Keratinocyte (primary cell): Measurements from ENCODE around the gene NGEF. TPM values are rescaled to one million over a fixed set of nuclear protein-coding genes. Genes with fewer than 3 reads are reported as not detected.

ENCODE experiments used
- DNase-seq: peaks from one replicate; pipeline ENCODE4 v3.0.0-alpha.2; 2011; ENCODE audit warnings: low read depth, missing footprints, low spot score
- FAIRE-seq: peaks from 2 replicates; lab custom pipeline; 2011; peaks lifted over from hg19 to GRCh38; lab: Jason Lieb, UNC
- H2AFZ ChIP-seq: 2 replicates; pipeline ENCODE4 v1.6.0; 2012; ENCODE audit warnings: low read length, control low read depth, inconsistent platforms; ENCODE audit not compliant: control insufficient read depth
- H3K27ac ChIP-seq: 2 replicates; pipeline ENCODE4 v1.5.1; 2011; ENCODE audit warnings: low read length; ENCODE audit not compliant: control insufficient read depth, insufficient read depth
- H3K27me3 ChIP-seq: 3 replicates; pipeline ENCODE4 v1.6.0; 2011; ENCODE audit warnings: low read length; ENCODE audit not compliant: control insufficient read depth, insufficient read depth; ENCODE audit errors: extremely low read depth
- H3K36me3 ChIP-seq, 2 experiments: 2 replicates in 1 of 2; 3 replicates in 1 of 2; pipeline ENCODE4 v1.5.1; 2011; ENCODE audit warnings: low read length in 2 of 2, mild to moderate bottlenecking in 1 of 2; ENCODE audit not compliant: control insufficient read depth in 2 of 2, insufficient read depth in 2 of 2; ENCODE audit errors: extremely low read depth in 1 of 2
- H3K4me1 ChIP-seq: 3 replicates; pipeline ENCODE4 v1.5.1; 2011; ENCODE audit warnings: low read length; ENCODE audit not compliant: control insufficient read depth, insufficient read depth; ENCODE audit errors: extremely low read depth
- H3K4me2 ChIP-seq: 3 replicates; pipeline ENCODE4 v1.6.0; 2011; ENCODE audit warnings: low read depth, low read length; ENCODE audit not compliant: control insufficient read depth, insufficient read depth; ENCODE audit errors: extremely low read depth
- H3K4me3 ChIP-seq, 3 experiments: fragments of 200-600 bp in 1 of 3; sonication (generic) in 1 of 3; 2 replicates in 2 of 3; 3 replicates in 1 of 3; pipeline ENCODE4 v1.5.1; 2011 to 2016; ENCODE audit warnings: low read length in 3 of 3, mild to moderate bottlenecking in 3 of 3, control low read depth in 2 of 3, inconsistent platforms in 1 of 3, low read depth in 1 of 3, mixed read lengths in 1 of 3, mixed run types in 1 of 3, moderate library complexity in 1 of 3; ENCODE audit not compliant: control insufficient read depth in 2 of 3, insufficient read depth in 2 of 3; ENCODE audit errors: extremely low read depth in 1 of 3
- H3K79me2 ChIP-seq: 2 replicates; pipeline ENCODE4 v1.6.0; 2012; ENCODE audit warnings: low read length; ENCODE audit not compliant: control insufficient read depth, insufficient read depth
- H3K9ac ChIP-seq: 3 replicates; pipeline ENCODE4 v1.6.0; 2011; ENCODE audit warnings: low read length; ENCODE audit not compliant: control insufficient read depth, insufficient read depth; ENCODE audit errors: extremely low read depth
- H3K9me1 ChIP-seq: 3 replicates; pipeline ENCODE4 v1.6.0; 2011; ENCODE audit warnings: low read length; ENCODE audit not compliant: control insufficient read depth, insufficient read depth; ENCODE audit errors: extremely low read depth
- H3K9me3 ChIP-seq: 2 replicates; pipeline ENCODE4 v1.5.1; 2012; ENCODE audit warnings: low read depth, low read length; ENCODE audit not compliant: control insufficient read depth
- H4K20me1 ChIP-seq: 3 replicates; pipeline ENCODE4 v1.6.0; 2011; ENCODE audit warnings: low read length; ENCODE audit not compliant: control insufficient read depth, insufficient read depth; ENCODE audit errors: extremely low read depth
- CTCF ChIP-seq, 3 experiments: IDR thresholded peaks in 1 of 3; conservative IDR thresholded peaks in 1 of 3; optimal IDR thresholded peaks in 1 of 3; 2 replicates in 2 of 3; 3 replicates in 1 of 3; pipeline versions ENCODE3 to v1.5.1; 2011; ENCODE audit warnings: low read length in 3 of 3, mild to moderate bottlenecking in 3 of 3, moderate library complexity in 2 of 3, control low read depth in 1 of 3, inconsistent platforms in 1 of 3; ENCODE audit not compliant: insufficient read depth in 2 of 3; ENCODE audit errors: extremely low read depth in 1 of 3
- EZH2 ChIP-seq: IDR thresholded peaks from one replicate; pipeline ENCODE4 v1.6.1; 2012; ENCODE audit warnings: inconsistent platforms, mild to moderate bottlenecking, low read length, moderate library complexity
- dilution Hi-C: fragments of 300-500 bp; cut with MboI; formaldehyde crosslinking; loops from one replicate; pipeline ENCODE4 v1.7.0; 2020; ENCODE audit warnings: low sequenced_read_pairs; ENCODE audit not compliant: extremely low pct_ligation_motif_present
- polyA plus RNA-seq, 5 experiments: library from polyadenylated mRNA; depleted of rRNA in 3 of 5; stranded (reverse) in 3 of 5; stranded (forward) in 1 of 5; unstranded in 1 of 5; fragments of >200 nt; gene quantifications; 1 replicate in 1 of 5; 2 replicates in 3 of 5; 3 replicates in 1 of 5; pipeline versions ENCODE4 v1.2.1 to v1.2.3, GENCODE V29; 2011 to 2012; ENCODE audit warnings: missing spikeins in 2 of 5, low read depth in 1 of 5, low replicate concordance in 1 of 5

Gene NGEF
- polyA plus RNA-seq, 1 donor (not counting 4 experiments of a cell fraction or from before 2014, with no cell fraction given), result 0.17 TPM

DNA sequence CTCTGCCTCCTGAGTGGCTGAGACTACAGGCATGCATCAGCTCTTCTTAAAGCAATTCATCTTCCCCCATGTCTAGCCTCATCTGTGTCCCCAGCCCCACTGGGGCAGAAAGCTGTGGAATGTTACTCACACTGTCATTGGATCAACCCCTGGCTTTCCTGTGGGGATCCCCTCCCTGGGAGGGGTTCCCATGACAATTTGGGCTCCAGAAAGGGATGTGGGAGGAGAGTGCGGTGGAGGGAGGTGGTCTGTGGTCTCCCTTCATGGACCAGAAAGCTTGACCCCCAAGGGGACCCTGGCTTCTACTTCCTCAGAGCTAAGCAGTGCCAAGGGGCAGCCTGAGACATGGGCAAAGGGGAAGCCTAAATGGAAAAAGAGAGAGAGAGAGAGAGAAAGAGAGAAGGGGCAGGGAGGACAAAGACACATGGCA lies 1.3 kb downstream of the NGEF start:
- no peak overlapping the region for H3K27ac ChIP-seq
- FAIRE-seq, result no peak
- H3K9ac ChIP-seq, result no peak overlapping the region
- TF ChIP-seq CTCF (optimal IDR thresholded peaks at IDR 0.05 in 1 of 3, IDR thresholded peaks at IDR 0.05 in 1 of 3, conservative IDR thresholded peaks at IDR 0.05 in 1 of 3; ENCODE audit: extremely low read depth in 1 of 3, insufficient read depth in 2 of 3, low read length in 3 of 3), result no peak
- TF ChIP-seq EZH2, result no peak
- no peaks in the 10 kb centered on the region for H4K20me1 ChIP-seq
- no peak for DNase-seq
- H3K4me3 ChIP-seq, result no peak overlapping the region
- dilution Hi-C loops, result no loop called here
- peaks cover 13% of the 10 kb centered on the region for H3K27me3 ChIP-seq
- H2AFZ ChIP-seq, result no peak overlapping the region
- H3K79me2 ChIP-seq, result no peaks in the 10 kb centered on the region
- H3K36me3 ChIP-seq, result no peaks in the 10 kb centered on the region
- H3K4me1 ChIP-seq, result no peaks in the 10 kb centered on the region
- H3K9me1 ChIP-seq, result no peaks in the 10 kb centered on the region
- H3K4me2 ChIP-seq, result no peak overlapping the region
- no peaks in the 10 kb centered on the region for H3K9me3 ChIP-seq

GRCh38 chr2:233011268-233011650 lies 1.8 kb downstream of the NGEF start:
- Histone ChIP-seq H3K36me3 (no peaks in the 10 kb centered on the region), H3K27ac (no peak overlapping the region), H3K79me2 (no peaks in the 10 kb centered on the region), H3K9me1 (no peaks in the 10 kb centered on the region), H3K4me2 (no peak overlapping the region), H2AFZ (no peak overlapping the region), H3K9ac (no peak overlapping the region), H3K4me1 (no peaks in the 10 kb centered on the region), H4K20me1 (no peaks in the 10 kb centered on the region), H3K4me3 (no peak overlapping the region), H3K9me3 (no peaks in the 10 kb centered on the region), H3K27me3 (peaks cover 13% of the 10 kb centered on the region)
- dilution Hi-C loops, result no loop called here
- TF ChIP-seq EZH2 (no peak), CTCF (optimal IDR thresholded peaks at IDR 0.05 in 1 of 3, IDR thresholded peaks at IDR 0.05 in 1 of 3, conservative IDR thresholded peaks at IDR 0.05 in 1 of 3; ENCODE audit: extremely low read depth in 1 of 3, insufficient read depth in 2 of 3, low read length in 3 of 3) (no peak)
- DNase-seq, result no peak
- FAIRE-seq, result no peak
